HepG2 (cell line): ENCODE data around the gene DPYD. TPM values are rescaled to one million over a fixed set of nuclear protein-coding genes. Genes with fewer than 3 reads are reported as not detected.

Experiments
- ATAC-seq: fragments of 200-7000 bp; cut with Tn5 transposase; 3 replicates; pipeline ENCODE4 v1.9.1; 2020; ENCODE audit warnings: mild to moderate bottlenecking, moderate library complexity
- BruUV-seq: library from RNA; stranded (reverse); fragments of 400-500 nt; replicated peaks from 2 replicates; lab custom pipeline; 2021; lab: Mats Ljungman, UMichigan
- CTCF ChIA-PET: fragments of 300-600 bp; formaldehyde crosslinking; extraction: SDS; loops from one replicate; lab custom pipeline; 2021; ENCODE audit warnings: low total read pairs, inconsistent platforms, low intra/inter-chr PET ratio; lab: Yijun Ruan, JAX
- POLR2A ChIA-PET: fragments of 350-600 bp; sonication (Branson Sonifier 250); formaldehyde crosslinking; loops from one replicate; lab custom pipeline; 2020; ENCODE audit warnings: antibody characterized with exemption, inconsistent platforms; lab: Yijun Ruan, JAX
- DNase-seq: peaks from one replicate; pipeline ENCODE4 v3.0.0-alpha.2; 2015; ENCODE audit warnings: low spot score
- FAIRE-seq: peaks from 3 replicates; lab custom pipeline; 2011; peaks lifted over from hg19 to GRCh38; lab: Jason Lieb, UNC
- H2AFZ ChIP-seq: one replicate; pipeline ENCODE4 v1.6.1; 2011; ENCODE audit warnings: low read length, inconsistent platforms
- H3K27ac ChIP-seq: fragments of 300-600 bp; 3 replicates; pipeline ENCODE4 v1.8.0; 2011; ENCODE audit warnings: mixed run types, mild to moderate bottlenecking, mixed read lengths, low read length, inconsistent platforms; ENCODE audit not compliant: insufficient read depth; ENCODE audit errors: extremely low read length
- H3K27me3 ChIP-seq, 2 experiments: fragments of 200-600 bp in 1 of 2; 2 replicates in 1 of 2; 3 replicates in 1 of 2; pipeline versions ENCODE4 v1.6.0 to v1.8.0; 2011; ENCODE audit warnings: low read length in 2 of 2, mild to moderate bottlenecking in 2 of 2, moderate library complexity in 2 of 2, inconsistent platforms in 1 of 2; ENCODE audit not compliant: insufficient read depth in 2 of 2, control insufficient read depth in 1 of 2
- H3K36me3 ChIP-seq, 2 experiments: fragments of 200-600 bp in 1 of 2; replicated peaks in 1 of 2; 2 replicates in 1 of 2; 3 replicates in 1 of 2; pipeline versions ENCODE4 v1.5.1 to v1.8.0; 2011; ENCODE audit warnings: low read length in 2 of 2, inconsistent platforms in 1 of 2; ENCODE audit not compliant: insufficient read depth in 2 of 2, control insufficient read depth in 1 of 2
- H3K4me1 ChIP-seq: 2 replicates; pipeline ENCODE4 v1.5.1; 2012; ENCODE audit warnings: low read length, inconsistent platforms; ENCODE audit not compliant: insufficient read depth
- H3K4me2 ChIP-seq: 2 replicates; pipeline ENCODE4 v1.6.0; 2011; ENCODE audit warnings: low read depth, low read length, inconsistent platforms
- H3K4me3 ChIP-seq, 3 experiments: fragments of 200-600 bp in 1 of 3; sonication (generic), shearing (Covaris generic) in 1 of 3; replicated peaks in 1 of 3; 2 replicates each; pipeline ENCODE4 v1.5.1; 2011 to 2016; ENCODE audit warnings: low read length in 3 of 3, inconsistent platforms in 2 of 3, low read depth in 2 of 3, mild to moderate bottlenecking in 2 of 3, control low read depth in 1 of 3, mixed read lengths in 1 of 3; ENCODE audit not compliant: insufficient read depth in 1 of 3
- H3K79me2 ChIP-seq: one replicate; pipeline ENCODE4 v1.6.1; 2011; ENCODE audit warnings: low read length, inconsistent platforms; ENCODE audit not compliant: insufficient read depth
- H3K9ac ChIP-seq: 2 replicates; pipeline ENCODE4 v1.6.0; 2011; ENCODE audit warnings: mild to moderate bottlenecking, low read depth, low read length, inconsistent platforms; ENCODE audit not compliant: insufficient read depth
- H3K9me3 ChIP-seq: 2 replicates; pipeline ENCODE4 v1.5.1; 2012; ENCODE audit warnings: mild to moderate bottlenecking, low read length
- H4K20me1 ChIP-seq: 2 replicates; pipeline ENCODE4 v1.6.0; 2011; ENCODE audit warnings: inconsistent platforms, mild to moderate bottlenecking, low read length, moderate library complexity; ENCODE audit not compliant: insufficient read depth
- BHLHE40 ChIP-seq: IDR thresholded peaks from 2 replicates; pipeline ENCODE4 v1.6.1; 2011; ENCODE audit warnings: low read length, improper control_type of control experiment
- BORCS8-MEF2B ChIP-seq: sonication (generic); formaldehyde crosslinking; IDR thresholded peaks from 2 replicates; pipeline ENCODE4 v1.8.0; 2022; ENCODE audit warnings: mild to moderate bottlenecking, missing genetic modification reagents
- ESRRA ChIP-seq: sonication (generic); formaldehyde crosslinking; IDR thresholded peaks from 2 replicates; pipeline ENCODE4 v1.5.1; 2020; ENCODE audit warnings: mild to moderate bottlenecking, low read depth, missing genetic modification reagents
- GATA4 ChIP-seq: sonication (generic); IDR thresholded peaks from 2 replicates; pipeline ENCODE4 v1.6.1; 2016; ENCODE audit warnings: antibody characterized with exemption, low read depth, borderline replicate concordance
- HDAC2 ChIP-seq: sonication (generic); formaldehyde crosslinking; IDR thresholded peaks from 2 replicates; pipeline ENCODE4 v1.4.0; 2020; ENCODE audit warnings: missing genetic modification reagents
- KMT2A ChIP-seq: sonication (generic); formaldehyde crosslinking; IDR thresholded peaks from 2 replicates; pipeline ENCODE4 v1.4.0; 2020; ENCODE audit warnings: missing genetic modification reagents
- PCBP2 ChIP-seq: fragments of 200-400 bp; formaldehyde crosslinking; optimal IDR thresholded peaks from 2 replicates; pipeline ENCODE3; 2018; ENCODE audit warnings: low read length, low read depth; ENCODE audit not compliant: poor library complexity, severe bottlenecking
- PLSCR1 ChIP-seq: sonication (generic); formaldehyde crosslinking; IDR thresholded peaks from 2 replicates; pipeline ENCODE4 v1.5.0; 2020; ENCODE audit warnings: missing genetic modification reagents, mild to moderate bottlenecking, borderline replicate concordance
- ZFP36L2 ChIP-seq: sonication (generic); formaldehyde crosslinking; IDR thresholded peaks from 2 replicates; pipeline ENCODE4 v1.4.0; 2020; ENCODE audit warnings: missing genetic modification reagents
- ZNF468 ChIP-seq: sonication (generic); formaldehyde crosslinking; IDR thresholded peaks from 2 replicates; pipeline ENCODE4 v1.8.0; 2022; ENCODE audit warnings: mild to moderate bottlenecking, moderate library complexity, missing genetic modification reagents
- ZNF576 ChIP-seq: sonication (generic); formaldehyde crosslinking; IDR thresholded peaks from 2 replicates; pipeline ENCODE4 v1.4.0; 2020; ENCODE audit warnings: mild to moderate bottlenecking, missing genetic modification reagents
- ZSCAN25 ChIP-seq: sonication (generic); formaldehyde crosslinking; IDR thresholded peaks from 2 replicates; pipeline ENCODE4 v1.8.0; 2022; ENCODE audit warnings: mild to moderate bottlenecking, missing genetic modification reagents
- WGBS: methylation state at CpG from one replicate; pipeline ENCODE4 v1.1.6; 2017; ENCODE audit warnings: low lambda C conversion rate; 5-methylcytosine and 5-hydroxymethylcytosine counted together
- in situ Hi-C: cut with HindIII; loops from 2 replicates; pipeline ENCODE4 v1.10.0; 2017; ENCODE audit warnings: low pct_unique_long_range_greater_than_20kb; ENCODE audit not compliant: extremely low pct_ligation_motif_present
- intact Hi-C: fragments of 100-400 bp; cut with micrococcal nuclease; formaldehyde crosslinking; loops from one replicate; pipeline ENCODE4 v1.10.0; 2022; ENCODE audit not compliant: unreplicated experiment
- polyA plus RNA-seq, 8 experiments: library from polyadenylated mRNA; depleted of rRNA in 3 of 8; stranded (reverse) in 7 of 8; unstranded in 1 of 8; fragments of >200 nt; fragmentation: Illumina TruSeq in 4 of 8; extraction: Trizol in 4 of 8; gene quantifications; 2 replicates each; pipeline versions ENCODE4 v1.2.1 to v1.2.3, GENCODE V29; 2011 to 2016; ENCODE audit warnings: low read depth in 4 of 8, missing spikeins in 1 of 8, mixed read lengths in 1 of 8; ENCODE audit not compliant: insufficient read depth in 1 of 8
- total RNA-seq, 5 experiments: library from RNA; depleted of rRNA; stranded (reverse); fragments of >200 nt; fragmentation: Illumina TruSeq; extraction: Trizol; gene quantifications; 2 replicates each; pipeline ENCODE4 v1.2.3, GENCODE V29; 2016; ENCODE audit warnings: low read depth in 1 of 5
- TF ChIP-seq, protein P1 (sequence below), 2 experiments: sonication (generic) in 1 of 2; formaldehyde crosslinking in 1 of 2; IDR thresholded peaks; 2 replicates each; pipeline versions ENCODE4 v1.4.0 to v1.6.1; 2018 to 2020; ENCODE audit warnings: missing genetic modification reagents in 2 of 2, borderline replicate concordance in 1 of 2, low read depth in 1 of 2, mild to moderate bottlenecking in 1 of 2, missing biosample characterization in 1 of 2

Gene DPYD
- total and polyA plus RNA-seq, 2 of the 13 experiments (the other 11 are each of a cell fraction or from before 2014, with no cell fraction given) = 1.3 to 3.4 TPM

DNA sequence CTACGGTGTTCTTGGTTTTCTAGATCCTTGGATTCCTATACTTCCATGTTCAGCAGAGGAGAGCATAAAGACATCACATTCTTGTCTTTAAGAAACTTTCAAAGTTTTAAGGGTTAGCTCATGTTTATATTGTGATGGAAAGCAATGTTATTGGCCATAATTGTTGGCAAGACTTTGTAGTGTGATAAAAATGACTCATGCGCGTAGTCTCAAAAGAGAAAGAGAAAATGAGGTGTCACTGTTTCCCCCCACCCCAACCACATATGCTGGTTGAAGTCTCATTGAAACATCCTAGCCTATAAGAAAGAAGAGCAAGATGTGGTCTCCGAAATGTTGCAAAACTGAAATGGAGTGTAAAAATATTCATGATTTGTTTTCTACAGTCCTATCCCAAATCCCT, 850.5 kb downstream of the DPYD start:
- no peak overlapping the region for H3K4me2 ChIP-seq
- BruUV-seq = no TSS peak
- in situ Hi-C loops = no loop called here
- no peaks in the 10 kb centered on the region for H3K27me3 ChIP-seq
- H3K27ac ChIP-seq = no peak overlapping the region
- POLR2A ChIA-PET = no interaction called here
- DNase-seq (no peak), ATAC-seq (no peak), FAIRE-seq (no peak)
- intact Hi-C loops = no loop called here
- no peaks in the 10 kb centered on the region for H4K20me1 ChIP-seq
- CTCF ChIA-PET = no interaction called here
- no peak overlapping the region for H3K9ac ChIP-seq
- no peaks in the 10 kb centered on the region for H3K4me1 ChIP-seq
- peaks cover 20% of the 10 kb centered on the region; the same call in 1 of the 2 replicates for H3K9me3 ChIP-seq
- WGBS = 56% methylated on average over 4 of the region's 4 CpGs
- no peak overlapping the region for H3K4me3 ChIP-seq
- no peaks in the 10 kb centered on the region for H3K36me3 ChIP-seq
- H2AFZ ChIP-seq = no peak overlapping the region
- TF ChIP-seq PLSCR1 (CRISPR knock-in tag) (no peak), ZNF576 (CRISPR knock-in tag) (no peak), GATA4 (no peak), KMT2A (CRISPR knock-in tag) (no peak), ESRRA (CRISPR knock-in tag) (no peak), PCBP2 (no peak), HDAC2 (CRISPR knock-in tag) (no peak), BHLHE40 (no peak), ZFP36L2 (no peak), ZNF468 (CRISPR knock-in tag) (no peak), ZSCAN25 (CRISPR knock-in tag) (no peak), BORCS8-MEF2B (CRISPR knock-in tag) (no peak)
- TF ChIP-seq, protein P1, sequence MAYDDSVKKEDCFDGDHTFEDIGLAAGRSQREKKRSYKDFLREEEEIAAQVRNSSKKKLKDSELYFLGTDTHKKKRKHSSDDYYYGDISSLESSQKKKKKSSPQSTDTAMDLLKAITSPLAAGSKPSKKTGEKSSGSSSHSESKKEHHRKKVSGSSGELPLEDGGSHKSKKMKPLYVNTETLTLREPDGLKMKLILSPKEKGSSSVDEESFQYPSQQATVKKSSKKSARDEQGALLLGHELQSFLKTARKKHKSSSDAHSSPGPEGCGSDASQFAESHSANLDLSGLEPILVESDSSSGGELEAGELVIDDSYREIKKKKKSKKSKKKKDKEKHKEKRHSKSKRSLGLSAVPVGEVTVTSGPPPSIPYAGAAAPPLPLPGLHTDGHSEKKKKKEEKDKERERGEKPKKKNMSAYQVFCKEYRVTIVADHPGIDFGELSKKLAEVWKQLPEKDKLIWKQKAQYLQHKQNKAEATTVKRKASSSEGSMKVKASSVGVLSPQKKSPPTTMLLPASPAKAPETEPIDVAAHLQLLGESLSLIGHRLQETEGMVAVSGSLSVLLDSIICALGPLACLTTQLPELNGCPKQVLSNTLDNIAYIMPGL (CRISPR knock-in tag; IDR thresholded peaks at IDR 0.05; ENCODE audit: borderline replicate concordance in 1 of 2, low read depth in 1 of 2) = no peak
- no peaks in the 10 kb centered on the region for H3K79me2 ChIP-seq
